ENCODE results near the gene ACTR1A. TPM values are rescaled to one million over a fixed set of nuclear protein-coding genes. Genes with fewer than 3 reads are reported as not detected.

Gene ACTR1A
- total RNA-seq, 1 experiment from 2014 or later: 93.6 TPM

DNA sequence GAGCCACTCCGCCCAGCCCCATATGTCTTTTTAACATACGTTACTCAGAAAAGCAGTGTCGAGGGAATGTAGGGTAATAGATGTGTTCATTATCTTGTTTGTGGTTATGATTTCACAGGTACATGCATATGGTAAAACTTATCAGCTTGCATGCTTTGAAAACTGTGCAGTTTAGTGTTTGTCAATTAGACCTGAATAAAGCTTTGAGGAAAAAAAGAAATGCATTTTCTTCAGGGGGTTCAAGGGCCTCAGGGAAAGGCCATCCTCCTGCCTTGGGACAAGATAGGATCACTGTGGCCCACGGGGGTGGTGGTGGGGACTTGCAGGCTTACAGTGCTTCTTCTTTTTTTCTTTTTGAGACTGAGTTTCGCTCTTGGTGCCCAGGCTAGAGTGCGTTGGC lies 35.2 kb downstream of the ACTR1A start:
- Mint-ChIP-seq H3K4me1 (peaks cover 23% of the 10 kb centered on the region), H3K36me3 (peaks cover 6% of the 10 kb centered on the region; the same call in 1 of the 2 replicates), H3K4me3 (no peak overlapping the region), H3K27me3 (ENCODE audit: low read depth) (no peaks in the 10 kb centered on the region), H3K9me3 (no peaks in the 10 kb centered on the region), H3K27ac (peak overlapping the region; percentile 68)
- CTCF ChIA-PET: interaction anchor here (0.6 to 1.4 kb wide), 2 partner anchors 10 to 16 kb away, joined by 3 read pairs; partner anchors contain the start of gene C10orf95
- no peak for ATAC-seq
- TF ChIP-seq, protein P1, sequence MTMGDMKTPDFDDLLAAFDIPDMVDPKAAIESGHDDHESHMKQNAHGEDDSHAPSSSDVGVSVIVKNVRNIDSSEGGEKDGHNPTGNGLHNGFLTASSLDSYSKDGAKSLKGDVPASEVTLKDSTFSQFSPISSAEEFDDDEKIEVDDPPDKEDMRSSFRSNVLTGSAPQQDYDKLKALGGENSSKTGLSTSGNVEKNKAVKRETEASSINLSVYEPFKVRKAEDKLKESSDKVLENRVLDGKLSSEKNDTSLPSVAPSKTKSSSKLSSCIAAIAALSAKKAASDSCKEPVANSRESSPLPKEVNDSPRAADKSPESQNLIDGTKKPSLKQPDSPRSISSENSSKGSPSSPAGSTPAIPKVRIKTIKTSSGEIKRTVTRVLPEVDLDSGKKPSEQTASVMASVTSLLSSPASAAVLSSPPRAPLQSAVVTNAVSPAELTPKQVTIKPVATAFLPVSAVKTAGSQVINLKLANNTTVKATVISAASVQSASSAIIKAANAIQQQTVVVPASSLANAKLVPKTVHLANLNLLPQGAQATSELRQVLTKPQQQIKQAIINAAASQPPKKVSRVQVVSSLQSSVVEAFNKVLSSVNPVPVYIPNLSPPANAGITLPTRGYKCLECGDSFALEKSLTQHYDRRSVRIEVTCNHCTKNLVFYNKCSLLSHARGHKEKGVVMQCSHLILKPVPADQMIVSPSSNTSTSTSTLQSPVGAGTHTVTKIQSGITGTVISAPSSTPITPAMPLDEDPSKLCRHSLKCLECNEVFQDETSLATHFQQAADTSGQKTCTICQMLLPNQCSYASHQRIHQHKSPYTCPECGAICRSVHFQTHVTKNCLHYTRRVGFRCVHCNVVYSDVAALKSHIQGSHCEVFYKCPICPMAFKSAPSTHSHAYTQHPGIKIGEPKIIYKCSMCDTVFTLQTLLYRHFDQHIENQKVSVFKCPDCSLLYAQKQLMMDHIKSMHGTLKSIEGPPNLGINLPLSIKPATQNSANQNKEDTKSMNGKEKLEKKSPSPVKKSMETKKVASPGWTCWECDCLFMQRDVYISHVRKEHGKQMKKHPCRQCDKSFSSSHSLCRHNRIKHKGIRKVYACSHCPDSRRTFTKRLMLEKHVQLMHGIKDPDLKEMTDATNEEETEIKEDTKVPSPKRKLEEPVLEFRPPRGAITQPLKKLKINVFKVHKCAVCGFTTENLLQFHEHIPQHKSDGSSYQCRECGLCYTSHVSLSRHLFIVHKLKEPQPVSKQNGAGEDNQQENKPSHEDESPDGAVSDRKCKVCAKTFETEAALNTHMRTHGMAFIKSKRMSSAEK (CRISPR knock-in tag; IDR thresholded peaks at IDR 0.05; ENCODE audit: borderline replicate concordance): no peak
- TF ChIP-seq SMAD3 (CRISPR knock-in tag; IDR thresholded peaks at IDR 0.05; ENCODE audit: borderline replicate concordance) (no peak), RELA (CRISPR knock-in tag; IDR thresholded peaks at IDR 0.05; ENCODE audit: borderline replicate concordance) (no peak)
- TF ChIP-seq, protein P2, sequence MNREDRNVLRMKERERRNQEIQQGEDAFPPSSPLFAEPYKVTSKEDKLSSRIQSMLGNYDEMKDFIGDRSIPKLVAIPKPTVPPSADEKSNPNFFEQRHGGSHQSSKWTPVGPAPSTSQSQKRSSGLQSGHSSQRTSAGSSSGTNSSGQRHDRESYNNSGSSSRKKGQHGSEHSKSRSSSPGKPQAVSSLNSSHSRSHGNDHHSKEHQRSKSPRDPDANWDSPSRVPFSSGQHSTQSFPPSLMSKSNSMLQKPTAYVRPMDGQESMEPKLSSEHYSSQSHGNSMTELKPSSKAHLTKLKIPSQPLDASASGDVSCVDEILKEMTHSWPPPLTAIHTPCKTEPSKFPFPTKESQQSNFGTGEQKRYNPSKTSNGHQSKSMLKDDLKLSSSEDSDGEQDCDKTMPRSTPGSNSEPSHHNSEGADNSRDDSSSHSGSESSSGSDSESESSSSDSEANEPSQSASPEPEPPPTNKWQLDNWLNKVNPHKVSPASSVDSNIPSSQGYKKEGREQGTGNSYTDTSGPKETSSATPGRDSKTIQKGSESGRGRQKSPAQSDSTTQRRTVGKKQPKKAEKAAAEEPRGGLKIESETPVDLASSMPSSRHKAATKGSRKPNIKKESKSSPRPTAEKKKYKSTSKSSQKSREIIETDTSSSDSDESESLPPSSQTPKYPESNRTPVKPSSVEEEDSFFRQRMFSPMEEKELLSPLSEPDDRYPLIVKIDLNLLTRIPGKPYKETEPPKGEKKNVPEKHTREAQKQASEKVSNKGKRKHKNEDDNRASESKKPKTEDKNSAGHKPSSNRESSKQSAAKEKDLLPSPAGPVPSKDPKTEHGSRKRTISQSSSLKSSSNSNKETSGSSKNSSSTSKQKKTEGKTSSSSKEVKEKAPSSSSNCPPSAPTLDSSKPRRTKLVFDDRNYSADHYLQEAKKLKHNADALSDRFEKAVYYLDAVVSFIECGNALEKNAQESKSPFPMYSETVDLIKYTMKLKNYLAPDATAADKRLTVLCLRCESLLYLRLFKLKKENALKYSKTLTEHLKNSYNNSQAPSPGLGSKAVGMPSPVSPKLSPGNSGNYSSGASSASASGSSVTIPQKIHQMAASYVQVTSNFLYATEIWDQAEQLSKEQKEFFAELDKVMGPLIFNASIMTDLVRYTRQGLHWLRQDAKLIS (CRISPR knock-in tag; IDR thresholded peaks at IDR 0.05; ENCODE audit: borderline replicate concordance): no peak
- POLR2A ChIA-PET: no interaction called here
- DNase-seq (ENCODE audit: low spot score): no peak

DNA sequence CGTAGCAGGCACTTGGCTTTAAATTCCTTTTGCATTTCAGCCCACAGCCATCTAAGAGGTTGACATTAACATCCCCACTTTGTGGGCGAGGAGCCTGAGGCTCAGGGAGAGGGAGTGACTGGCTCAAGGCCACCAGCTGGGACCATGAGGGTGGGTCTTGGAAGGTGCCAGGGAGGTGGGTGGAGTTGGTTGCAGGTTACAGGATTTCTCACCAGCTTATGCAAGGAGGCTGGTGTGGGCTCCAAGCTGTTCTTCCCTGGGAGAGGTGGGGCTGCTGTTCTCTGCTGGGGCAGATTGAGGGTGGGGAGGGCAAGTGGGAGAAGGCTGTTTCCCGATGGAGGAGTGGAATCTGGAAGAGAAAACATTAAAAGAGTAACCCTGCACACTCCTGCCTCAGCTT lies 37.0 kb downstream of the ACTR1A start:
- DNase-seq (ENCODE audit: low spot score) (no peak), ATAC-seq (no peak)
- H3K27ac Mint-ChIP-seq: no peak overlapping the region

DNA sequence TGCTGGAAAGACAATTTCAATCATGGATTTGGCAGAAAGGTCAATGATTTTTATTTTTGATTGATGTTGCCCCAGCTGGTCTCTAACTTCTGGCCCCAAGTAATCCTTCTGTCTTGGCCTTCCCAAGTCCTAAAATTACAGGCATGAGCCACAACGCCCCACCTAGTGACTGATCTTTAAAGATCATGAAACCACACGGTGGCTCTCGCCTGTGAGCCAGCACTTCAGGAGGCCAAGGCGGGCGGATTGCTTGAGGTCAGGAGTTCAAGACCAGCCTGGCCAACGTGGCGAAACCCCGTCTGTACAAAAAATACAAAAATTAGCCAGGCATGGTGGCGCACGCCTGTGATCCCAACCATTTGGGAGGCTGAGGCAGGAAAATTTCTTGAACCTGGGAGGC lies 38.5 kb downstream of the ACTR1A start:
- ChIA-PET POLR2A (interaction anchor here (1.6 to 3.8 kb wide), 2 partner anchors 13 to 42 kb away, joined by 6 to 33 read pairs; partner anchors contain the start of genes C10orf95 and FBXL15), CTCF (interaction anchor here (1.1 to 4.3 kb wide), 4 partner anchors 40 to 120 kb away, joined by 3 to 33 read pairs (median 16); partner anchors contain the start of genes ACTR1A, FBXL15 and SUFU)
- no peak for ATAC-seq
- no peak for DNase-seq (ENCODE audit: low spot score)
- Mint-ChIP-seq H3K36me3 (peaks cover 2% of the 10 kb centered on the region; the same call in 1 of the 2 replicates), H3K4me1 (peaks cover 37% of the 10 kb centered on the region), H3K27me3 (ENCODE audit: low read depth) (peaks cover 2% of the 10 kb centered on the region; the same call in 1 of the 2 replicates), H3K4me3 (peak overlapping the region; percentile 97), H3K9me3 (no peaks in the 10 kb centered on the region), H3K27ac (no peak overlapping the region)
- TF ChIP-seq FOXP1 (CRISPR knock-in tag; IDR thresholded peaks at IDR 0.05; ENCODE audit: borderline replicate concordance) (no peak), FOXJ3 (CRISPR knock-in tag; IDR thresholded peaks at IDR 0.05; ENCODE audit: borderline replicate concordance) (no peak), MXD4 (CRISPR knock-in tag; IDR thresholded peaks at IDR 0.05; ENCODE audit: borderline replicate concordance) (no peak), ZNF423 (CRISPR knock-in tag; IDR thresholded peaks at IDR 0.05) (no peak), ZNF671 (CRISPR knock-in tag; IDR thresholded peaks at IDR 0.05) (no peak), KAT7 (CRISPR knock-in tag; IDR thresholded peaks at IDR 0.05; ENCODE audit: borderline replicate concordance) (no peak)
- TF ChIP-seq, protein P3, sequence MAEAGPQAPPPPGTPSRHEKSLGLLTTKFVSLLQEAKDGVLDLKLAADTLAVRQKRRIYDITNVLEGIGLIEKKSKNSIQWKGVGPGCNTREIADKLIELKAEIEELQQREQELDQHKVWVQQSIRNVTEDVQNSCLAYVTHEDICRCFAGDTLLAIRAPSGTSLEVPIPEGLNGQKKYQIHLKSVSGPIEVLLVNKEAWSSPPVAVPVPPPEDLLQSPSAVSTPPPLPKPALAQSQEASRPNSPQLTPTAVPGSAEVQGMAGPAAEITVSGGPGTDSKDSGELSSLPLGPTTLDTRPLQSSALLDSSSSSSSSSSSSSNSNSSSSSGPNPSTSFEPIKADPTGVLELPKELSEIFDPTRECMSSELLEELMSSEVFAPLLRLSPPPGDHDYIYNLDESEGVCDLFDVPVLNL (CRISPR knock-in tag; IDR thresholded peaks at IDR 0.05; ENCODE audit: borderline replicate concordance, low read depth): no peak
- TF ChIP-seq, protein P4, sequence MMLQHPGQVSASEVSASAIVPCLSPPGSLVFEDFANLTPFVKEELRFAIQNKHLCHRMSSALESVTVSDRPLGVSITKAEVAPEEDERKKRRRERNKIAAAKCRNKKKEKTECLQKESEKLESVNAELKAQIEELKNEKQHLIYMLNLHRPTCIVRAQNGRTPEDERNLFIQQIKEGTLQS (CRISPR knock-in tag; conservative IDR thresholded peaks at IDR 0.05): no peak
- TF ChIP-seq, protein P5, sequence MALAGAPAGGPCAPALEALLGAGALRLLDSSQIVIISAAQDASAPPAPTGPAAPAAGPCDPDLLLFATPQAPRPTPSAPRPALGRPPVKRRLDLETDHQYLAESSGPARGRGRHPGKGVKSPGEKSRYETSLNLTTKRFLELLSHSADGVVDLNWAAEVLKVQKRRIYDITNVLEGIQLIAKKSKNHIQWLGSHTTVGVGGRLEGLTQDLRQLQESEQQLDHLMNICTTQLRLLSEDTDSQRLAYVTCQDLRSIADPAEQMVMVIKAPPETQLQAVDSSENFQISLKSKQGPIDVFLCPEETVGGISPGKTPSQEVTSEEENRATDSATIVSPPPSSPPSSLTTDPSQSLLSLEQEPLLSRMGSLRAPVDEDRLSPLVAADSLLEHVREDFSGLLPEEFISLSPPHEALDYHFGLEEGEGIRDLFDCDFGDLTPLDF (CRISPR knock-in tag; IDR thresholded peaks at IDR 0.05): no peak
- TF ChIP-seq, protein P6, sequence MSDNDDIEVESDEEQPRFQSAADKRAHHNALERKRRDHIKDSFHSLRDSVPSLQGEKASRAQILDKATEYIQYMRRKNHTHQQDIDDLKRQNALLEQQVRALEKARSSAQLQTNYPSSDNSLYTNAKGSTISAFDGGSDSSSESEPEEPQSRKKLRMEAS (CRISPR knock-in tag; IDR thresholded peaks at IDR 0.05): no peak
- TF ChIP-seq, protein P7, sequence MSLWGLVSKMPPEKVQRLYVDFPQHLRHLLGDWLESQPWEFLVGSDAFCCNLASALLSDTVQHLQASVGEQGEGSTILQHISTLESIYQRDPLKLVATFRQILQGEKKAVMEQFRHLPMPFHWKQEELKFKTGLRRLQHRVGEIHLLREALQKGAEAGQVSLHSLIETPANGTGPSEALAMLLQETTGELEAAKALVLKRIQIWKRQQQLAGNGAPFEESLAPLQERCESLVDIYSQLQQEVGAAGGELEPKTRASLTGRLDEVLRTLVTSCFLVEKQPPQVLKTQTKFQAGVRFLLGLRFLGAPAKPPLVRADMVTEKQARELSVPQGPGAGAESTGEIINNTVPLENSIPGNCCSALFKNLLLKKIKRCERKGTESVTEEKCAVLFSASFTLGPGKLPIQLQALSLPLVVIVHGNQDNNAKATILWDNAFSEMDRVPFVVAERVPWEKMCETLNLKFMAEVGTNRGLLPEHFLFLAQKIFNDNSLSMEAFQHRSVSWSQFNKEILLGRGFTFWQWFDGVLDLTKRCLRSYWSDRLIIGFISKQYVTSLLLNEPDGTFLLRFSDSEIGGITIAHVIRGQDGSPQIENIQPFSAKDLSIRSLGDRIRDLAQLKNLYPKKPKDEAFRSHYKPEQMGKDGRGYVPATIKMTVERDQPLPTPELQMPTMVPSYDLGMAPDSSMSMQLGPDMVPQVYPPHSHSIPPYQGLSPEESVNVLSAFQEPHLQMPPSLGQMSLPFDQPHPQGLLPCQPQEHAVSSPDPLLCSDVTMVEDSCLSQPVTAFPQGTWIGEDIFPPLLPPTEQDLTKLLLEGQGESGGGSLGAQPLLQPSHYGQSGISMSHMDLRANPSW (CRISPR knock-in tag; conservative IDR thresholded peaks at IDR 0.05; ENCODE audit: low read depth): no peak

More for the DNA sequence above, 37.0 kb downstream of the ACTR1A start:
- ChIA-PET POLR2A (interaction anchor here (0.5 kb wide), 1 partner anchor 179 kb away, joined by 3 read pairs; no protein-coding TSS in a partner anchor), CTCF (interaction anchor here (1.0 to 1.1 kb wide), 2 partner anchors 13 to 15 kb away, joined by 3 read pairs; no protein-coding TSS in a partner anchor)
- H3K27me3 Mint-ChIP-seq (ENCODE audit: low read depth): peaks cover 2% of the 10 kb centered on the region; the same call in 1 of the 2 replicates
- H3K4me3 Mint-ChIP-seq: no peak overlapping the region
- H3K4me1 Mint-ChIP-seq: peaks cover 34% of the 10 kb centered on the region
- TF ChIP-seq ZNF232 (CRISPR knock-in tag; IDR thresholded peaks at IDR 0.05) (no peak), OVOL2 (CRISPR knock-in tag; IDR thresholded peaks at IDR 0.05; ENCODE audit: borderline replicate concordance) (no peak)
- H3K9me3 Mint-ChIP-seq: no peaks in the 10 kb centered on the region
- H3K36me3 Mint-ChIP-seq: peaks cover 6% of the 10 kb centered on the region; the same call in 1 of the 2 replicates
